Measurements from ENCODE around the gene CDC123.

DNA sequence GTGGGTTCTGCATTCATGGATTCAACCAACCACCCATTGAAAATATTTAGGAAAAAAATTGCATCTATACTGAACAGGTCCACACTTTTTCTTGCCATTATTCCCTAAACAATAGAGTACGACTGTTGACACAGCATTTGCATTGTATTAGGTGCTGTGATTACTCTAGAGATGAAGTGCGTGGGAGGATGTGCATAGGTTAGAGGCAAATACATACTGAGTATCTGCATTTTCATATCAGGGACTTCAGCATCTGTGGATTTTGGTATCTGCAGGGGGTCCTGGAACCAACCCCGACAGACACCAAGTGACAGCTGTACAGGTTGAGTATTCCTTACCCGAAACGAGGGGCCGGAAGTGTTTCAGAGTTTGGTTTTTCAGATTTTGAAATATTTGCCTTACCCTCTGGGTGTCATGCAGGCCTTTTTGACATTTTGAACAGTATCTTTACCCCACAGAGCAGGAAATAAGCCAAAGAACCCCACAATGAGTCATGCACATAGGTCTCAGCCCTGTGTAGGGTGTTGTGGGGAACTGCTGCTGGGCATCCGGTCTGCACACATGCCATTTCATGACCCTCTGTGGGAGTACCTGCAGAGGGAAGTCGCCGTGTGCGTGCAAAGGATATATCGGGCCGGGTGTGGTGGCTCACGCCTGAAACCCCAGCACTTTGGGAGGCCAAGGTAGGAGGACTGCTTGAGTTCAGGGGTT, 14.8 kb upstream of the CDC123 start:
- TF ChIP-seq ZNF747 (tag by site-specific recombination; IDR thresholded peaks at IDR 0.05) = no peak
- TF ChIP-seq, protein P1, sequence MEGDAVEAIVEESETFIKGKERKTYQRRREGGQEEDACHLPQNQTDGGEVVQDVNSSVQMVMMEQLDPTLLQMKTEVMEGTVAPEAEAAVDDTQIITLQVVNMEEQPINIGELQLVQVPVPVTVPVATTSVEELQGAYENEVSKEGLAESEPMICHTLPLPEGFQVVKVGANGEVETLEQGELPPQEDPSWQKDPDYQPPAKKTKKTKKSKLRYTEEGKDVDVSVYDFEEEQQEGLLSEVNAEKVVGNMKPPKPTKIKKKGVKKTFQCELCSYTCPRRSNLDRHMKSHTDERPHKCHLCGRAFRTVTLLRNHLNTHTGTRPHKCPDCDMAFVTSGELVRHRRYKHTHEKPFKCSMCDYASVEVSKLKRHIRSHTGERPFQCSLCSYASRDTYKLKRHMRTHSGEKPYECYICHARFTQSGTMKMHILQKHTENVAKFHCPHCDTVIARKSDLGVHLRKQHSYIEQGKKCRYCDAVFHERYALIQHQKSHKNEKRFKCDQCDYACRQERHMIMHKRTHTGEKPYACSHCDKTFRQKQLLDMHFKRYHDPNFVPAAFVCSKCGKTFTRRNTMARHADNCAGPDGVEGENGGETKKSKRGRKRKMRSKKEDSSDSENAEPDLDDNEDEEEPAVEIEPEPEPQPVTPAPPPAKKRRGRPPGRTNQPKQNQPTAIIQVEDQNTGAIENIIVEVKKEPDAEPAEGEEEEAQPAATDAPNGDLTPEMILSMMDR (tag by site-specific recombination; IDR thresholded peaks at IDR 0.05) = no peak

Data from HEK293 (cell line).